Measurements from ENCODE around the gene DMAC1. TPM values are rescaled to one million over a fixed set of nuclear protein-coding genes. Genes with fewer than 3 reads are reported as not detected.

Gene DMAC1
- total RNA-seq, 2 experiments from 2014 or later, result 45.4 to 46.6 TPM

- Mint-ChIP-seq H3K9me3 (no peaks in the 10 kb centered on the region), H3K4me1 (ENCODE audit: low read depth) (no peaks in the 10 kb centered on the region), H3K27me3 (no peaks in the 10 kb centered on the region), H3K27ac (no peak overlapping the region), H3K4me3 (no peak overlapping the region), H3K36me3 (peaks cover under 1% of the 10 kb centered on the region)
- DNase-seq, result no peak
- ChIA-PET POLR2A (no interaction called here), CTCF (no interaction called here)
- intact Hi-C loops (cut with micrococcal nuclease), result no loop called here
These were observed 19.2 kb downstream of the DMAC1 start for GRCh38 chr9:7780261-7780988.

GRCh38 chr9:7778851-7779600, 20.6 kb downstream of the DMAC1 start:
- H3K27ac Mint-ChIP-seq, result no peak overlapping the region
- no peaks in the 10 kb centered on the region for H3K9me3 Mint-ChIP-seq
- H3K4me3 Mint-ChIP-seq, result no peak overlapping the region
- no peak for DNase-seq
- H3K36me3 Mint-ChIP-seq, result no peaks in the 10 kb centered on the region
- peaks cover 4% of the 10 kb centered on the region for H3K27me3 Mint-ChIP-seq
- intact Hi-C loops (cut with micrococcal nuclease), result no loop called here
- POLR2A ChIA-PET, result no interaction called here
- CTCF ChIA-PET, result interaction anchor here (0.8 to 1.2 kb wide), 2 partner anchors 33 to 726 kb away, joined by 3 read pairs; no protein-coding TSS in a partner anchor
- H3K4me1 Mint-ChIP-seq (ENCODE audit: low read depth), result no peaks in the 10 kb centered on the region

GRCh38 chr9:7777771-7778170, 21.8 kb downstream of the DMAC1 start:
- intact Hi-C loops (cut with micrococcal nuclease), result no loop called here
- Mint-ChIP-seq H3K4me1 (ENCODE audit: low read depth) (no peaks in the 10 kb centered on the region), H3K4me3 (no peak overlapping the region), H3K9me3 (no peaks in the 10 kb centered on the region), H3K36me3 (no peaks in the 10 kb centered on the region), H3K27ac (no peak overlapping the region), H3K27me3 (peaks cover 4% of the 10 kb centered on the region)
- CTCF ChIA-PET, result interaction anchor here (1.2 kb wide), 1 partner anchor 32 kb away, joined by 3 read pairs; no protein-coding TSS in a partner anchor
- POLR2A ChIA-PET, result no interaction called here
- DNase-seq, result no peak

GRCh38 chr9:7770111-7770510, 29.5 kb downstream of the DMAC1 start:
- no peak overlapping the region for H3K4me3 Mint-ChIP-seq
- peaks cover 17% of the 10 kb centered on the region for H3K27me3 Mint-ChIP-seq
- intact Hi-C loops (cut with micrococcal nuclease), result no loop called here
- H3K36me3 Mint-ChIP-seq, result no peaks in the 10 kb centered on the region
- no peak overlapping the region for H3K27ac Mint-ChIP-seq
- ChIA-PET POLR2A (no interaction called here), CTCF (interaction anchor here (1.2 kb wide), 1 partner anchor 11 kb away, joined by 3 read pairs; no protein-coding TSS in a partner anchor)
- no peaks in the 10 kb centered on the region for H3K9me3 Mint-ChIP-seq
- no peaks in the 10 kb centered on the region for H3K4me1 Mint-ChIP-seq (ENCODE audit: low read depth)
- no peak for DNase-seq

- Mint-ChIP-seq H3K27me3 (no peaks in the 10 kb centered on the region), H3K9me3 (peaks cover 8% of the 10 kb centered on the region), H3K27ac (no peak overlapping the region), H3K36me3 (no peaks in the 10 kb centered on the region), H3K4me3 (no peak overlapping the region), H3K4me1 (ENCODE audit: low read depth) (no peaks in the 10 kb centered on the region)
- DNase-seq, result no peak
- POLR2A ChIA-PET, result no interaction called here
- CTCF ChIA-PET, result no interaction called here
- intact Hi-C loops (cut with micrococcal nuclease), result no loop called here
These were observed 37.0 kb downstream of the DMAC1 start for GRCh38 chr9:7762600-7762999.

GRCh38 chr9:7760014-7760415, 39.6 kb downstream of the DMAC1 start:
- ChIA-PET CTCF (no interaction called here), POLR2A (no interaction called here)
- peaks cover 8% of the 10 kb centered on the region for H3K9me3 Mint-ChIP-seq
- H3K27me3 Mint-ChIP-seq, result no peaks in the 10 kb centered on the region
- H3K27ac Mint-ChIP-seq, result no peak overlapping the region
- intact Hi-C loops (cut with micrococcal nuclease), result no loop called here
- H3K4me3 Mint-ChIP-seq, result no peak overlapping the region
- H3K36me3 Mint-ChIP-seq, result no peaks in the 10 kb centered on the region
- no peak for DNase-seq
- peaks cover 12% of the 10 kb centered on the region for H3K4me1 Mint-ChIP-seq (ENCODE audit: low read depth)

GRCh38 chr9:7756088-7756487, 43.5 kb downstream of the DMAC1 start:
- peaks cover 12% of the 10 kb centered on the region for H3K4me1 Mint-ChIP-seq (ENCODE audit: low read depth)
- peaks cover 3% of the 10 kb centered on the region for H3K36me3 Mint-ChIP-seq
- no peaks in the 10 kb centered on the region for H3K9me3 Mint-ChIP-seq
- H3K27me3 Mint-ChIP-seq, result no peaks in the 10 kb centered on the region
- peak overlapping the region; percentile 50 for H3K27ac Mint-ChIP-seq
- no peak overlapping the region for H3K4me3 Mint-ChIP-seq
- peak; percentile 15 for DNase-seq
- intact Hi-C loops (cut with micrococcal nuclease), result loop anchor here (1.0 to 2.0 kb wide), 2 partner anchors 43 to 221 kb away; partner anchors contain the start of gene DMAC1
- CTCF ChIA-PET, result interaction anchor here (0.7 kb wide), 1 partner anchor 330 kb away, joined by 3 read pairs; no protein-coding TSS in a partner anchor
- POLR2A ChIA-PET, result interaction anchor here (1.4 kb wide), 1 partner anchor 43 kb away, joined by 5 read pairs; the partner anchor contains the start of gene DMAC1

- peaks cover 12% of the 10 kb centered on the region for H3K4me1 Mint-ChIP-seq (ENCODE audit: low read depth)
- intact Hi-C loops (cut with micrococcal nuclease), result no loop called here
These were observed 47.1 kb downstream of the DMAC1 start for GRCh38 chr9:7752481-7752880.

More at GRCh38 chr9:7752481-7752880, 47.1 kb downstream of the DMAC1 start:
- H3K4me3 Mint-ChIP-seq, result no peak overlapping the region
- no peak for DNase-seq
- no peaks in the 10 kb centered on the region for H3K27me3 Mint-ChIP-seq
- peaks cover 3% of the 10 kb centered on the region for H3K36me3 Mint-ChIP-seq
- H3K9me3 Mint-ChIP-seq, result no peaks in the 10 kb centered on the region
- ChIA-PET CTCF (no interaction called here), POLR2A (no interaction called here)
- H3K27ac Mint-ChIP-seq, result no peak overlapping the region
